ENCODE data around the gene EQTN. TPM values are rescaled to one million over a fixed set of nuclear protein-coding genes. Genes with fewer than 3 reads are reported as not detected.

The EQTN gene
- not detected in 2 replicates for total RNA-seq

DNA sequence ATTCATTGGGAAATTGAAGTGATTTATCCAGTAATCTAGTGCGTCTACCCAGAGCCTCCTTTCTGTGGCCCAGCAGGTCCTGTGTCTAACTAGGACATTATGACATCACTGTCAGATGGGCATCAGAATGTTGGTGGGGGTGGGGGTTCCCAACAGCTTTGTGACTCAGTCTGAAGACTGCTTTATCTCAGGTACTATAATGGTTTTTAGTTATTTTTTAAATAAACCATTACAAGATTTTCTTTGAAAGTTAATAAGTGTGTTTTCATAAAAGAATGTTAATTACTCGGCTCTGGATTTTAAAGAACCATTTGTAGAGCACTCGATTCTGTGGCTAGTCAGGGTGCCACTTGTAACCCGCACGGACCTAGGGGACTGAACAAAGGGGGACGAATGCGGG is at the start of gene EQTN:
EQTN (minus strand) TSS at position 101 of the 400 bp plus-strand sequence; CDS start at position 6, 95 bp downstream.
- DNase-seq (ENCODE audit: low read depth in 2 of 2) = no peak

DNA sequence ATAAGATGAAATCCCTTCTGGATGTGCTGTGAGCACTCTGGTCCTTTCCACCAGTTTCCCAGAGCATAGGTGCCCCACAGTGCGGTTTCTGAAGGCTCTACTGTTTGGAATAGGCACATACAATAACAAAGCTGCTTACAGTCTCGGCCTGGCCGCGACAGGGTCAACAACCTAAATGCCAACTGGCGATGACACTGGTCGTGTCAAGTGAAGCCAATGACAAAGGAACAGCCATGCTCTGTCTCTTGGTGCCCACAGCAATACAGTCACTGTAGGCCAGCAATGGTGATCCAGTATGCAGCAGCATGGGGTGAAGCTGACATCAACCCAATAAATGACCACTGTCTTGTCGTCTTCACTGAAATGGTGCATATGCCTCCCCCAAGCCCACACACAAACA is 47.8 kb upstream of the EQTN start:
- no peak for DNase-seq (ENCODE audit: low read depth in 2 of 2)

DNA sequence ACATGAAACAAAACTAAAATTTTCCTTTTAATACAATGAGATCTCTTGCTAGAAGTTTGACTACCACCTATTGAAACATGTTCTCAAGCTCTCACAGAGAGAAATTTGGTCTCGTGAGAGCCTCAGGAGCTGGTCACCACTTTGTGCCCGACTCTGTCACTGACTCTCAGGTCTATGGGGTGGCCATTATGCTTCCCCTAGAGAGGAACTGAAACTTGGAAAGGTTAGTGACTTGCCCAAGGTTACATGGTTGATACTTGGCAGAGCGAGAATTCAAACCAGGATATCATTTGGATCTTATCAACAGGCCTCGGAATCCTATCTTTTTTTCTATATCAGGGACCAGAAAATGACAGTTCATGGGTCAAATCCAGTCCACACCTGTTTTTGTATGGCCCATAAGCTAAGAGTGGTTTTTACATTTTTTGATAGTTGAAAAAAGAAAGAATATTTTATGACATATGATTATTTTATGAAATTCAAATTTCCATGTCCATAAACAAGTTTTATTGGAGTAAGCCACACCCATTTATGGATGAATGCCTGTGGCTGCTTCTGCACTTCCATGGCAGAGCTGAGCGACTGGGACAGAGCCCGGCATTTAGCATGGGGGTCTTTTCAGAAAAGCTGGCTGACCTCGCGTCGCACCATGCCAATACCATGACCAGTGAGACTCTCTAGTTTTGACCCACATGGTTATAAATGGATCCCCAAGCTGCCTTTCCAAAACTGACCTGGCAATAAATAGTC is 44.8 kb upstream of the EQTN start:
- DNase-seq (ENCODE audit: low read depth in 2 of 2) = no peak

DNA sequence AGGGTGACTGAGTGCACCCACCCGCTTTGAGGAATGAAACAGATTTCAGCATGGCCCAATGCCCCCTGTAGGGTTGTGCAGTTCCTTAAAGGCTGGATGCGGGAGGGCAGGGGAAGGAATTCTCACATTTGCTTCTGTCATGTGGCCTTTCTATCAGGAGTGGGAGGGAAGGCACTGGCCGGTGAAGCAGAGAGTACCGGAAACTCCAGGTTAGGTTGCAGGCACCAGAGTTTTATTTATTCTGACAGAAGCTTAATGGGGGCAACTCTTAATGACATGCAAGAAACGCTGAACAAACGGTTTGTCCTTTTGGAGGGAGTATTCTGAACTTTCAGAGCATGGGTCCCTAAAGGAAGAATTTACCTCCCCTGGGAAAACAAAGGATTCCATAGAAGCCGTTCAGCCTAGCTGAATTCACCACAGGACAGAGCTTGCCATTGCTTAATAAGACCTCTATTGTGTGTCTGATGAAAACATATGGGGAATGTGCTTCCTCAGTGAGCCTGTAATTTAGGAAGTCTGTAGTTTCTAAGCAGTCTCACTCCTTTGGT is 44.1 kb upstream of the EQTN start:
- DNase-seq (ENCODE audit: low read depth in 2 of 2) = no peak

DNA sequence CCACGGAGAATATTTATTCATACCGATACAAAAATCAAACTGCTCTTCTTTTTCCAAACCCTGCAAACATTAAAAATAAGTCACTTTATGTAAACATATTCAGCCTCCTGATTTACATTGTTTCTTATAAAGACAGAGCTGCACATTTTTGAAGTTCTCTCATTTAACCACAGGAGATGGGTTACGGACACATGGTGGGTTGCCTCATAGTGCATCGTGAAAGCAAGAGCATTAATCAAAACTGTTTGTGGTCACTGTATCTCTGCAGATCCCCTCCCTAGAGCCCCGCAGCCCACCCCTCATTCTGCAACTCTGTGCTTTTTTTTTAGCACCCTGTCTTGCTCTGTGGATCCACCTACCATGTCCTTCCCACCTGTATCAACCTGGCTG is 43.3 kb upstream of the EQTN start:
- DNase-seq (ENCODE audit: low read depth in 2 of 2) = no peak

DNA sequence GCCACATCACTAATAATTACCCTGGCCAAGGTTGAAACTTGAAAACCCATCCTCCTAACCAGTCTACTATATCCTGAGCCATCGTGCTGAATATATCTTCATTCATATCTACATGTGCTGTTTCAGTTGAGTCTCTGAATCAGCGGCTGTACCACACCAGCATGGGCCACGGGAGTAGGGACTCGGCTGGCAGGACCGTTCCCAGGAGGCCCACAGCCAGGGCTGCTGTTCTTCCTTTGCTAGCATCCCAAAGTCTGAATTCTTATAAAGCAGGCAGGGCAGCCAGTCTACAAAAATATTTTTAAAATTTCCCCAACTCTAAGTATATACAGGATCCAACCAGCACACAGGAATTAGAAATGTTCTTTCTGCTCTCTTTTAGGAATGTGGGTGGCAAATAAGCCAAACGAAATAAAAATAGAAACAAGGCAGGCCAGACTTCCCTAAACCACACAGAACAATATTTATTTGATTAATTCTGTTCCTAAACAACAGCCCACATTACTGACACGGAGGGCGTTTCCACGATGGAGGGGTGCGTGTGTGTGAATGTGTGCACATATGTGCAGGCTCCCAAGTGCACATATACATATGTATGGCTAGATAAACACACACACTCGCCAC is 42.8 kb upstream of the EQTN start:
- no peak for DNase-seq (ENCODE audit: low read depth in 2 of 2)

DNA sequence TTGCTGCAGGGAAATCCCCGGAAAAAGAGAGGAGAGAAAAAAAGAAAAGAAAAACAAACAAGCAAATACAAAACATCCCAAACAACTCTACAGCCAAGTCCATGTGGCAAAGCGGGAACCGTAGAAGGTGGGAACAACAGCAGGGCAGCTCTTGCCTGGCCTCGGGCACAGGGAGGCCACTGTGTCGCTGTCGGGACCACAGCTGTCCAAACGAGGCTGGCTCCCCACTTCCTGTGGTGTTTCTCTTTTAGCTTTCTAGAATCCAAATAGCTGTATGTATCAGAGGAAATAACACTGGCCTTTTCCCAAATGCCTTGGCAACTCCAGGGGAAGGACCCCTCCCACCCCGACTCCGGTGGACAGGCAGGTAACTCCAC is 41.6 kb upstream of the EQTN start:
- peak in 1 of 2 donors; percentile 51 for DNase-seq (ENCODE audit: low read depth in 2 of 2)

DNA sequence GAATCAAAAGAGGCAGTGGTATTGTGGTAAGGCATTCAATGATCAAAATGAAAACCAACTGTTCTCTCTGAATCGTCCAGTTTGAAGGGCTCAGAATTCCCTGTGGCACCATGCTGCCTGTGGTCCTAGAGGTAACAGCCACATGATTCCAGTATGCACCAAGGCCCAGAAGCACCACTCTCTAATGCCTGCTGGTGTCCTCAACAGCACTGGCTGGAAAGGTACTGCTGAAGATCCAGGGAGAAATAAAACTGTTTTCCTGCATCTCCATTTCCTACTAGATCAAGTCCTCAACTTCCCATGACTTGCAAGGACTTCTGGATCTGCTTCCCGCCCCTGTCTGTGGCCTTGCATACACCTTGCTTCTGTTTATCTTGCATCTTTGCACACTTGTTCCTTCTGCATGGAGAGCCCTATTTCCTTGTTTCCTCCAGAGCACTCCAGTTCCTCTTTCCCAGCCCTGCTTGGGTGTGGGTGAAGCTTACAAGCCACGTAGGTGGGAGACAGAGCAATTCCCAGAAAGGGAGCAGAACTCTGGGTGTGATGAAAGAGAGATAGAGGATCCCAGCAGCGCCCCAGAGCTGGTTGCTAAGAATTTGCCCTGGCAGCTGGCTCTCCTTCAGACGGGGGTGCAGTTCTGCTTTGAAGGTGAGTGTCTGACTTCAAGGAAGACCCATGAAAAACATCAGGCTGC is 41.0 kb upstream of the EQTN start:
- DNase-seq (ENCODE audit: low read depth in 2 of 2) = no peak

DNA sequence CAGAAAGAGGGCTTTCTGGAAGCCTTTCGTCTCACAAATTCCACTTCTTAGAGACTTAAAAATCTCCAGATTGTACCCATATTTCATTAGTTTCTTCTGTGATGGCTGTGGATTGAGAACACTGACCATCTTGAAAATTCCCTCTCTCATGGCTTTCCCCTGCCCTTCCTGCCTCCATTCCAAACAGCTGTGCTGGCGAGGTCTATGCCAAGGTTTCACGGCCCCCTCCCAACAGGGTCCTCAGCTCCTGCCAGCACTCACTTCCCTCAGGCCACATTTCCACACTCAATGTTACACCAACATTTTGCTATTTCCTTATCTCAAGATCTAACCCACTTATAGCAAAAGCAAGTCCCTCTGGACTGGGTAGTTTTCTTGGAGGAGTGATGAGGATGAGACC is 40.3 kb upstream of the EQTN start:
- no peak for DNase-seq (ENCODE audit: low read depth in 2 of 2)

DNA sequence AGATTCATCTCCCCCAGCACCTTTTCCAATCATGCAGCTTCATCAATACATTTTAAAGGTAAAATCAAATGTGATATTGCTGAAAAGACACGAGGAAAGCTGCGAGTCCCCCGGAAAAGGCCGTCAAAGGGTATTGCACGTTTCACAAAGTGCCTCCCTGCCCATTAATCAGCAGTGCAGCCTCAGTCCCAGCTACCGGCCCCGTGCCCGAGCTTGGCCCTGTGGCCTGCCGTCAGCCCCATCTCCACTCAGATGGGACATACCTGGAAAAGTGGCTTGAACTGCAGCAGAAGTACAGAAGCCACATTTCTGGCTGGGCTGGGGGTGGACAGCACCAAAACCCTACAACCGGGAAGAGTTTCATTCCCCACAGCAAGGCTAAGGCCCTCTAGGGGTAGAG is 39.9 kb upstream of the EQTN start:
- DNase-seq (ENCODE audit: low read depth in 2 of 2) = no peak

DNA sequence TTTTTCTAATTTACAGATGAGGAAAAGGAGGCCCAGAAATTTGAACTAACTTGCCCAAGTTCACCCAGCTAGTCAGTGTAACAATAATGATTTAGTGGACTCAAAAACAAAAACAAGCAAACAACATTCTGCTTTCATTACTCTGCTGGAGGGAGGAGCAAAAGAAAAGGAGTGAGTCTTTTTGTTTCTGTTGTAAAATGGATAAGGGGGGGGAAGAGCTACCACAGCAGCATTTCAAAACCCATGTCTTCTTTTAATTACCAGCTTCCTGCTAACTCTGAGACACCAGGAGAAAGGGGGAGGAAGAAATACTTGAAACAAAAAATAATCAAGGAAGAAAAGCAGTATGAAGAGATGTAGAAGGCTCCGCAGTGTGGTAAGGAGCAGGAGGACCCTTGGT is 39.2 kb upstream of the EQTN start:
- no peak for DNase-seq (ENCODE audit: low read depth in 2 of 2)

DNA sequence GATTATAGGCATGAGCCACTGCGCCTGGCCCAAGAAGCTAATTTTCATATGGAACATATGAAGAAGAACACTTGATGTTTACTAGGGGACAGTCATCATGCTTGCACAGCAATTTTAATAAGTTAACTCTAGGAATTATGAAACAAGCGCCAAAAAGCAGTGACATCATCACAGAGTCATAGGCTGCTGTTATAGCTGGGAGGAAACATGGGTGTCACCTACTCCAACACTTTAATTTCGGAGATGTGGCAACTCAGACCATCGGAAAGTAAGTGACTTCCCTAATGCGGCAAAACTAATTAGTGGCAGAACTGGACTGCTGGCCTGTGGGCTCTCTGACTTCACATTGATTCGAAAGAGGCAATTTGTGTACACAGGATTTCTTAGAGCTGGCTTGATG is 38.1 kb upstream of the EQTN start:
- no peak for DNase-seq (ENCODE audit: low read depth in 2 of 2)

DNA sequence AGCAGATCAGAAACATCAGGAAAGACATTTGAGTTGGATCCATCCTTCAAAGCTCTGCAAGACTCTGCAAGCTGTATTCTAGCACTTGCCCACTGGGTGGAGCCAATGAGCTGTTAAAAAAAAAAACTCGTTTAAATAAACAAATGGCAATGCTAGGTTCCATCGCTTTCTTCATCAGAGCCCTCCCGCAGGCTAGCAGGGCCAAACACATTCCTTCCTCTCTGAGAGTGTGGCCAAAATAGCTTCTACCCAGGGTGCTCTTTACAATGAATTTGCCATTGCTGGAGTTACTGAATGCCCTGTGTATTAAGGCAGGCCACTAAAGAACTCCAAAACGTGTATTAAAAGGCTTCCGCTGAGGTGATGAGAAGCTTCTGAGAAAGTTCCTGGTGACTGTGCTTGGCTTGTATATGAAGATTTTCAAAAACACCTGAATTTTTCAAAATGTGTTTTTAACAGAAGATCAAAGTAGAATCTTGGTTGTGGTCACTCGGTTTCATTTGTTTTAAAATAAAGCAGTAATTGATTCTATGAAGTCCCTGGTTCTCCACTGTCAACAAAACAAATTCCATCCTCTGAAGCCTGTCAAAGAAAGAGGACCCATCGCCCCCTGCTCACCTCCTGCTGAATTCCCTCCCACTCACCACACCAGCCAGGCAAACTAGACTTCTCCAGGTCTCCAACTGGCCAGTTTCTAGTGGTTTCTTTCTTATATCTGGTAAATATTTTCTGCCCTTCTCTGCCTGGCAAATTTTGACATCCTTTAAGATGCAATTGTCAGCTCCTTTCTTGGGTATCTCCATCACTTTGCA is 36.5 kb upstream of the EQTN start:
- DNase-seq (ENCODE audit: low read depth in 2 of 2) = peak; percentile 70 to 86

DNA sequence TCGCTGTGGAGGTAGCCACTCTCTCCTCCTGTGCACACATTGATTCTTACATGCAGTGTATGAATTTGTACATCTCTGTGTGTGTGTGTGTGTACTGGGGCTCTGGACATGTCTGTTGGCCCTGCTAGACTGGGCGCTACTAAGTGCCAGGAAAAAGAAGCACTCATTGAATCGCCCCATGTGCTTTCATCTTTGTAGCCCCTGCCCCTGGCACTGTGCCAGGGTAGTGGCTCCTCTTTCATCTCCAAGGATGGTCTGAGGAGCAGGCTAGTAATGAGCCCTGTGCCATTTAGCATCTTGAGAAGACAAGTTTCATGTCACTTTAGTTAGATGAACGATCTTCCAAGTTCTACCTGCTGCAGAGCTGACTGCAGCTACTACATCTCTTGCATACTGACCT is 34.4 kb upstream of the EQTN start:
- no peak for DNase-seq (ENCODE audit: low read depth in 2 of 2)

DNA sequence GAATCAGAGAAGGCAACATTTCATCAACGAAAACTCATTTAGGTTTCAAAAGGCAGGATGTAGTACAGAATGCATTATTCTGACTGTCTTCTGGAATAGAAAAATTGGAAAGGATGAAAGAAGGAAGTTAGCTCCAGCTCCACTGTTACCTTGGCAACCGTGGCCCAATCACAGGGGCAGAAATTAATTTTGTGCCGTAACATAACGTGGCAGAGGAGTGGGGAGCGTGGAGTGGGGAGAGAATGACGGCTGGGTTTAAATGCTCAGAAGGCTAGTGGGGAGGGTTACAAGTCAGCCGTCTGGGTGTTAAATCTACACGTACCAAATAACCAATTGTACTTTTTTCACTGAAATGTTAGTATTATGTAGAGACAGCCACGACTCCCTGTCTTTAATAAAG is 32.3 kb upstream of the EQTN start:
- DNase-seq (ENCODE audit: low read depth in 2 of 2) = no peak

DNA sequence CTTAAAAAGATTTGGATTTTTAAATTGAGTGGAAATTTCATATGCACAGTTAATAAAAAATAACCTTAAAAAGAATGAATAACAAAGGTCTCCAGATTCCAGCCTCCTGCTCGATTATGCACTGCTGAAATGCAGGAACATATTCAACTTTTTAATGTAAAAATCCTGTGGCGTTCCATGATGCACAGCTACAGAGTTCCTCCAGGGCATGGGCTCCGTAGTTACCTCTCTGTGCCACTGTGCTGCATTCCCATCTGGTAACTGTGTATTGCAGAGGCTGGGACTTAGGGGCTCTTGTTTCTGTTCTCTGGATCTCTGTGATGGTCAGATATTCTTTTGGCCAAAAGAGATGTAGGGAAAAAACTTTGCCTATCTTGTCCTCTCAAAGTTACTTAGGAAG is 31.5 kb upstream of the EQTN start:
- no peak for DNase-seq (ENCODE audit: low read depth in 2 of 2)

DNA sequence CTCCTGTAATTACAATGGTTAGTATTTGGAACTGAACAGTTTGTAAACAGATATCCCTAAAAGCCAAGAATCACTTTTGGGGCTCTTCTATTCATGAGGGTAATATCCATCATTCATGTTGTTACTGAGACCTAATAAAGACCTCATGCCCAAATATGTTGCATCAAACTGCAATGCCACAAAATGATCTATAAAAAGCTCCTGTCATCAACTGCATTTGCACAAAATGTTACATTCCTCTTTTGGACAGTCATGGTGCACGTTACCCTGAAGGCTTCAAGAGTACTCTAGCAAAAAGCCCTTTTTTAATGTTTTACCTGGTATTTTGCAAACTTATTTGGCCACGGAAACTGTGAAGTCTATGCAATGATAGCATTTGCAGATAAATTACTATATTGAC is 14.2 kb upstream of the EQTN start:
- DNase-seq (ENCODE audit: low read depth in 2 of 2) = no peak

DNA sequence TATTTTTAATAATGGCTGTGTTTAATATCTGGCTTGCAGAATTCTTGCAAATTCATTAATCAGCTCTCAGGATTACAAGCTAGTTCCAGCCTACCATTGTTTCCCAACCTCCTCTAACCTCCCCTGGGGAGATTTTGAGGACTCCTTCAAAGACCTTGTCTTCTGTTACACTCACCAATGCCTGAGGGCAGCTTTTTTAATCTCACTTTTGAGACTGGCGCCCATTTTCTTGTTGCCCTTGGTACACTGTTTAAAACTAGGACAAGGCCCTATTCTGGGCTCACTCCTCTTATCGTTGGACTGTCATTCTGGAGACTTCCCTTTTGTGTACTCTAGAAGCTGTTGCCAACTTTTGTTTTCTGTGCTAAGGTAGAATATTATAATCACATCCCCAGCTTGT is 13.6 kb upstream of the EQTN start:
- DNase-seq (ENCODE audit: low read depth in 2 of 2) = no peak

DNA sequence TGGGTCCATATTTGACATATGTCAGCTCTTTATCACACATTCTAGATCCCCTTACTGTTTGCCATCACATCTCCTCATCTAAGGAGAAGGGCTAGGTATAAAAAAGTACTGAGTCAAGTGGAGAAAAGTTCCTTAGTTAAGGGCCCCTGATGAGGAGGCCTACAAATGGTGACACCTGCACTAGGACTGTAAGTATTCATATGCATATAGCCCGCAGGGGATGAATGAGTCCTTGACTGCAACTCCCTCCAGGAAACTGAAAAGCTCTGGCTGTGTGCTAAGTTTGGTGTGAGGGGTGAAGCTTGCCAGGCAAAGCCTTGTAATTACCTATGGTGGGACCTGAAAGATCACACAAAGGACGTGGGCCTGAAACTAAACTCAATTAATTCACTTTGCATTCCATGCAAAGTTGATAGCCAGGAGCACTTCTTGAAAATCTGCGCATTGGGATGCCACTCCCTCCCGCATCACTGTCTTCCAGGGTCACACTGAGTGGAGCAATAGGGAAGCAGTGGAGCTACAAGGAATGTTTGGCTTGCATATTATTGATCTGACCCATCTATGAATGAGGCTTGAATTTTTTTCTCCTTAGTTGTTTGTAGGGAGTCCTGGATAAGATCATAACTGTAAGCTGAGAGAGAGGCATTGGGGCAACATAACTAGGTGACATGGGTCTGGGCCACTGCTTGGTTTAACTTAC is 11.9 kb upstream of the EQTN start:
- no peak for DNase-seq (ENCODE audit: low read depth in 2 of 2)

DNA sequence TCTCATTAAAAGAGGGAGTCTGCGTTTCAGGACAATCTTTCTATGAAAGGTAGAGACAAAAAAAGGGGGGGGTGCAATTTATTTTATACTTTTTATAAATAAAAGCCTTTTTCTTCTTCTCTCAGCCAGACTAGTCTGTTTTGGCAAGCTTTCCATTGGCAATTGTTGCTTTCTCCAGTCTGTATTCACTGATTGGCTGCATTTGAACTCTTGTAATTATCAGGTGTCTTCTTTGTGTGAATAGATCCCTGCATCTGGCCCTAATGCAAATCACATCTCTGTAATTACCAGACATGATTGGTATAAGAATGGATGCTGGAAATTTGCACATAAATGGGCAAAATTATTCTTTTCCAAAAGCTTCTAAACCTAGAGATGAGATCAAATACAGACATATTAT is 7.6 kb upstream of the EQTN start:
- DNase-seq (ENCODE audit: low read depth in 2 of 2) = no peak

DNA sequence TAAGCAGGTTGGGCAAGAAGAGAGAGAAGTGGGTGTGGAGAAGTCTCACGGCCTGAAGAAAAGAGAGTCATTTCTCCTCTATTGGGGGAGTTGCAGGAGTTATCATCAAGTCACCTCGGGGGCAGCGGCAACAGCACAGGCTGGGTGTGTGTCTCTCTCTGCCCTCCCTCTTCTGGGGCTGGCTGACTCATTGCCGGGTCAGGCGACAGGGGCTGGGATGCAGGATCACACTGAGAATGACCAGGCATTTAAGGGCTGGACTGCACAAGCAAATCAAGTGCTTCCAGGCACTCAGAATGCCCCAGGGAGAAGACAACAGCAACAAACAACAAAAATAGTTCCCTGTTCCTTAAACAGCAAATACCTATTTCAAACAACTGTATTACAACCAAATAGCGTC is 6.3 kb upstream of the EQTN start:
- DNase-seq (ENCODE audit: low read depth in 2 of 2) = no peak
